ENCODE results near the gene GALK1.

GALK1 gene

GRCh38 chr17:75769536-75769935 lies 4.5 kb upstream of the GALK1 start:
- H3K27me3 ChIP-seq (ENCODE audit: low read length), result no peaks in the 10 kb centered on the region
- TF ChIP-seq CTCF (IDR thresholded peaks at IDR 0.05; ENCODE audit: insufficient read depth, low read length, poor library complexity, severe bottlenecking), result no peak
- no peak for TF ChIP-seq EZH2phosphoT487 (conservative IDR thresholded peaks at IDR 0.05; ENCODE audit: low read length)
- no peaks in the 10 kb centered on the region for H3K36me3 ChIP-seq (ENCODE audit: low read length)
- no peak overlapping the region for H3K27ac ChIP-seq (ENCODE audit: low read depth, low read length)
- no peak overlapping the region for H3K9ac ChIP-seq (ENCODE audit: low read length)
- H3K9me2 ChIP-seq (replicated peaks; ENCODE audit: insufficient read depth, low read length), result no peaks in the 10 kb centered on the region
- H3K79me2 ChIP-seq (ENCODE audit: insufficient read depth, low read length), result no peaks in the 10 kb centered on the region
- H3K4me3 ChIP-seq (ENCODE audit: insufficient read depth, low read length, poor library complexity, severe bottlenecking), result no peak overlapping the region
- no peak overlapping the region for H3K4me2 ChIP-seq (ENCODE audit: low read depth, low read length, poor library complexity, severe bottlenecking)
- H3F3A ChIP-seq (ENCODE audit: insufficient read depth), result 0 out of 2 replicates have a peak, but pooled peaks cover 4% of the 10 kb centered on the region
- H4K20me1 ChIP-seq (ENCODE audit: low read depth, low read length), result no peaks in the 10 kb centered on the region
- no peaks in the 10 kb centered on the region for H3K9me3 ChIP-seq (ENCODE audit: insufficient read depth, low read length)
- H2AFZ ChIP-seq (ENCODE audit: low read depth, low read length, severe bottlenecking), result no peak overlapping the region

GRCh38 chr17:75767881-75768280 lies 2.9 kb upstream of the GALK1 start:
- no peak overlapping the region for H3K9ac ChIP-seq (ENCODE audit: low read length)
- H3K79me2 ChIP-seq (ENCODE audit: insufficient read depth, low read length), result no peaks in the 10 kb centered on the region
- H3K9me3 ChIP-seq (ENCODE audit: insufficient read depth, low read length), result no peaks in the 10 kb centered on the region
- no peaks in the 10 kb centered on the region for H3K27me3 ChIP-seq (ENCODE audit: low read length)
- H3K36me3 ChIP-seq (ENCODE audit: low read length), result no peaks in the 10 kb centered on the region
- H3K27ac ChIP-seq (ENCODE audit: low read depth, low read length), result no peak overlapping the region
- H3K4me3 ChIP-seq (ENCODE audit: insufficient read depth, low read length, poor library complexity, severe bottlenecking), result no peak overlapping the region
- H3K4me2 ChIP-seq (ENCODE audit: low read depth, low read length, poor library complexity, severe bottlenecking), result no peak overlapping the region
- TF ChIP-seq CTCF (IDR thresholded peaks at IDR 0.05; ENCODE audit: insufficient read depth, low read length, poor library complexity, severe bottlenecking) (no peak), EZH2phosphoT487 (conservative IDR thresholded peaks at IDR 0.05; ENCODE audit: low read length) (no peak)
- no peaks in the 10 kb centered on the region for H3K9me2 ChIP-seq (replicated peaks; ENCODE audit: insufficient read depth, low read length)
- H3F3A ChIP-seq (ENCODE audit: insufficient read depth), result 0 out of 2 replicates have a peak, but pooled peaks cover 4% of the 10 kb centered on the region
- H2AFZ ChIP-seq (ENCODE audit: low read depth, low read length, severe bottlenecking), result no peak overlapping the region
- no peaks in the 10 kb centered on the region for H4K20me1 ChIP-seq (ENCODE audit: low read depth, low read length)

- Histone ChIP-seq H3K79me2 (ENCODE audit: insufficient read depth, low read length) (no peaks in the 10 kb centered on the region), H3K27me3 (ENCODE audit: low read length) (no peaks in the 10 kb centered on the region), H3K9me2 (replicated peaks; ENCODE audit: insufficient read depth, low read length) (no peaks in the 10 kb centered on the region), H3K4me3 (ENCODE audit: insufficient read depth, low read length, poor library complexity, severe bottlenecking) (no peak overlapping the region), H3K36me3 (ENCODE audit: low read length) (no peaks in the 10 kb centered on the region), H4K20me1 (ENCODE audit: low read depth, low read length) (no peaks in the 10 kb centered on the region), H2AFZ (ENCODE audit: low read depth, low read length, severe bottlenecking) (no peak overlapping the region), H3K27ac (ENCODE audit: low read depth, low read length) (no peak overlapping the region), H3K4me2 (ENCODE audit: low read depth, low read length, poor library complexity, severe bottlenecking) (no peak overlapping the region), H3K9me3 (ENCODE audit: insufficient read depth, low read length) (no peaks in the 10 kb centered on the region), H3F3A (ENCODE audit: insufficient read depth) (0 out of 2 replicates have a peak, but pooled peaks cover 4% of the 10 kb centered on the region), H3K9ac (ENCODE audit: low read length) (no peak overlapping the region)
- TF ChIP-seq CTCF (IDR thresholded peaks at IDR 0.05; ENCODE audit: insufficient read depth, low read length, poor library complexity, severe bottlenecking), result no peak
- TF ChIP-seq EZH2phosphoT487 (conservative IDR thresholded peaks at IDR 0.05; ENCODE audit: low read length), result no peak
Observed at GRCh38 chr17:75765981-75766380, 989 bp upstream of the GALK1 start.

All from SU-DHL-6 (cell line).